HEK293T (cell line): ENCODE data around the gene GOLT1A.

Source experiments
- CTCF ChIA-PET: fragments of 350-600 bp; formaldehyde crosslinking; extraction: SDS; loops from one replicate; lab custom pipeline; 2021; ENCODE audit warnings: antibody characterized with exemption, inconsistent platforms; lab: Yijun Ruan, JAX
- POLR2A ChIA-PET: fragments of 350-600 bp; formaldehyde crosslinking; extraction: SDS; loops from one replicate; lab custom pipeline; 2020; ENCODE audit warnings: antibody characterized with exemption, inconsistent platforms; lab: Yijun Ruan, JAX
- DNase-seq: peaks from one replicate; pipeline ENCODE4 v3.0.0; 2012; ENCODE audit warnings: mixed read lengths; ENCODE audit errors: extremely low spot score
- ARNT ChIP-seq: fragments of 450-650 bp; IDR thresholded peaks from 2 replicates; pipeline ENCODE4 v1.6.1; 2017; ENCODE audit warnings: mild to moderate bottlenecking
- BHLHE40 ChIP-seq: fragments of 450-650 bp; IDR thresholded peaks from 2 replicates; pipeline ENCODE4 v1.6.1; 2016; ENCODE audit warnings: mild to moderate bottlenecking, moderate library complexity, borderline replicate concordance
- CTBP1 ChIP-seq: fragments of 450-650 bp; IDR thresholded peaks from 2 replicates; pipeline ENCODE4 v1.6.1; 2016; ENCODE audit warnings: borderline replicate concordance
- ELF4 ChIP-seq: fragments of 450-650 bp; IDR thresholded peaks from 2 replicates; pipeline ENCODE4 v1.6.1; 2017; ENCODE audit warnings: antibody characterized with exemption
- FOXA1 ChIP-seq: fragments of 450-650 bp; IDR thresholded peaks from 2 replicates; pipeline ENCODE4 v1.6.1; 2016; ENCODE audit warnings: mild to moderate bottlenecking
- FOXK2 ChIP-seq: fragments of 450-650 bp; IDR thresholded peaks from 2 replicates; pipeline ENCODE4 v1.6.1; 2016; ENCODE audit warnings: mild to moderate bottlenecking
- FOXM1 ChIP-seq: fragments of 450-650 bp; IDR thresholded peaks from 2 replicates; pipeline ENCODE4 v1.6.1; 2017; ENCODE audit warnings: mild to moderate bottlenecking, borderline replicate concordance
- HDGF ChIP-seq: fragments of 450-650 bp; IDR thresholded peaks from 2 replicates; pipeline ENCODE4 v1.6.1; 2017; ENCODE audit warnings: antibody characterized with exemption, borderline replicate concordance
- L3MBTL2 ChIP-seq: fragments of 450-650 bp; conservative IDR thresholded peaks from 2 replicates; pipeline ENCODE4 v1.6.1; 2016; ENCODE audit warnings: mild to moderate bottlenecking
- LEF1 ChIP-seq: fragments of 450-650 bp; IDR thresholded peaks from 2 replicates; pipeline ENCODE4 v1.6.1; 2017; ENCODE audit warnings: mild to moderate bottlenecking, borderline replicate concordance
- NFRKB ChIP-seq: fragments of 450-650 bp; IDR thresholded peaks from 2 replicates; pipeline ENCODE4 v1.6.1; 2016; ENCODE audit warnings: mild to moderate bottlenecking, moderate library complexity
- PKNOX1 ChIP-seq: fragments of 450-650 bp; IDR thresholded peaks from 2 replicates; pipeline ENCODE4 v1.6.1; 2016
- SP1 ChIP-seq: fragments of 450-650 bp; IDR thresholded peaks from 2 replicates; pipeline ENCODE4 v1.6.1; 2017
- SUZ12 ChIP-seq: fragments of 450-650 bp; IDR thresholded peaks from 2 replicates; pipeline ENCODE4 v1.6.1; 2016; ENCODE audit warnings: mild to moderate bottlenecking
- TARDBP ChIP-seq: fragments of 450-650 bp; IDR thresholded peaks from 2 replicates; pipeline ENCODE4 v1.6.1; 2016
- ZNF384 ChIP-seq: fragments of 450-650 bp; IDR thresholded peaks from 2 replicates; pipeline ENCODE4 v1.6.1; 2016

The GOLT1A gene

GRCh38 chr1:204186597-204186996 lies 27.2 kb downstream of the GOLT1A start:
- ChIA-PET POLR2A (no interaction called here), CTCF (interaction anchor here (2.9 kb wide), 1 partner anchor 20 kb away, joined by 7 read pairs; no protein-coding TSS in a partner anchor)
- DNase-seq = no peak
- no peak for TF ChIP-seq PKNOX1
- no peak for TF ChIP-seq TARDBP
- TF ChIP-seq FOXA1 = no peak
- no peak for TF ChIP-seq NFRKB
- TF ChIP-seq BHLHE40 = no peak

DNA sequence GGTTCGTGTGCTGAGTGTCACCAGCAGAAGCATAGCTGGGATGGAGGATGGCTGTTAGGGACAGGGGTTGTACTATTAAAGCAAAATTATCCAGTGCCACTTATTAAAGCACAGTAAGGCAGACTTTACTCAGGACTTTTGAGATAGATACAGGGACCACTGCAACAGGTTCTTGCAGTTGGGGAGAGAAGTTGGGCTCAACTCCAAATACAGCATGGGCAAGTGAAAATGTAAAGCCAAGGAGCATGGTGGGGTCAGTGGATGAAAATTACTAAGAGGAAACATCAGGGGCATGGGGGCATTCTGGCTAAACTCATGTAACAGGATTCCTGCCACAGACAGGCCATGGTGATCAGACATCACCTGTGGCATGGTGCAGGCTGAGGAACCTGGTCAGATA lies 32.7 kb downstream of the GOLT1A start:
- POLR2A ChIA-PET = no interaction called here
- TF ChIP-seq HDGF (no peak), ELF4 (no peak), TARDBP (no peak), BHLHE40 (no peak)
- no peak for DNase-seq
- CTCF ChIA-PET = interaction anchor here (1.7 kb wide), 1 partner anchor 26 kb away, joined by 5 read pairs; no protein-coding TSS in a partner anchor

DNA sequence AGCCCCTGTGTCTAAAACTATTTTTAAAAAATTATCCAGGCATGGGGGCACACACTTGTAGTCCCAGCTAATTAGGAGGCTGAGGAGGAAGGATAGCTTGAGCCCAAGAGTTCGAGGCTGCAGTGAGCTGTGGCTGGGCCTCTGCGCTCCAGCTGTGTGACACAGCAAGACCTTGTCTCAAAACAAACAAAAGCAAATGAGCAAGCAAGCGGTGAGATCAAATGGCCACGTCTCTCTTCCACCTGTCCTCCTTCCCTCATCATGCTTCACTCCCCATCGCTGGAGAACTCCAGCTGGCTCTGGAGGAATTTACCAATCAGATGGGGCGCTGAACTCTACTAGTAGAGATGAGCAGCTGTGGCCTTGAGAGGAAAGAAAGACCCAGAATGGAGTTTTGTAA lies 33.7 kb downstream of the GOLT1A start:
- no peak for DNase-seq
- TF ChIP-seq ELF4 (no peak), NFRKB (no peak), BHLHE40 (no peak), CTBP1 (no peak), FOXM1 (no peak), PKNOX1 (no peak), FOXK2 (no peak), TARDBP (no peak), SP1 (no peak)
- POLR2A ChIA-PET = no interaction called here
- CTCF ChIA-PET = interaction anchor here (0.6 to 1.7 kb wide), 2 partner anchors 27 to 175 kb away, joined by 3 to 5 read pairs; no protein-coding TSS in a partner anchor

DNA sequence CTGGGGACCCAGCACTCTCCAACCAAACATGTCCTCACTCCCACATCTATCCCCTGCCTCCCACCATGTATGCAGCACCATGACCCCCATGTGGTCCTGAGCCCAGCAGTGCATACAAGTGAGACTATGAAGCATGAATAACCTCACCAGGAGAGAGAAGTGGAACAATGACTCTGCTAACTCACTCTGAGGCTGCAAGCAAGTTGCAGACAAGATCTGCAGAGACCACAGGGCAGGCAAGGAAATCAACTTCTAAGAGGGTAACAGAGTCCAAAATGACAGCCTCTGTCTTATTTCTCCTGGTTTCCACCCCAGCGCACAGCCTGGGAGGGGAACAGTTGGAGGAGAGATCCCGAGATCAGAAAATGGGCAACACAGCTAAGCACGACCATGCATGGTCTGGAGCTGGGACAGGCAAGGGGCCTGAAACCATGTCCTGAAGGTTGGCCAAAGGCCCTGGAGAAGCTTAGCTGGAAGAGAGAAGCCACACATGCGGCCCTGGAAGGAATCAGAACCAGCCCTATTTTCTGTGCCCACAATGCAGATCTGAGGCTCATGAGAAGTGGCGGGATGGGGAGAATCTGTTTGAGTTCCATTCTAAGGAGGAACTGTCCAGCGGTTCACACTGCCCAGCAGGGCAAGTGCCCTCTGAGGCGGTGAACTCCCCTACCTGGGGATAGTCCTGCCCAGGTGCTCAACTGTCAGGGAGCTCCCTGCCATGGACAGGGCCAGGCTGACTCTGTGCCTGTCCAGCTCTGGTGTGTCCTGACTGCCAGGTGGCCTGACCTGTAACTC lies 35.1 kb downstream of the GOLT1A start:
- ChIA-PET POLR2A (no interaction called here), CTCF (no interaction called here)
- DNase-seq = no peak
- TF ChIP-seq FOXK2 (no peak), BHLHE40 (no peak), NFRKB (no peak), FOXA1 (no peak), L3MBTL2 (no peak), ZNF384 (no peak), PKNOX1 (no peak), LEF1 (no peak), HDGF (no peak), ARNT (no peak), SP1 (no peak), CTBP1 (no peak), FOXM1 (no peak), SUZ12 (no peak), ELF4 (no peak), TARDBP (no peak)

GRCh38 chr1:204177133-204177532 lies 36.7 kb downstream of the GOLT1A start:
- DNase-seq = no peak
- ChIA-PET CTCF (interaction anchor here (0.6 kb wide), 1 partner anchor 1563 kb away, joined by 3 read pairs; no protein-coding TSS in a partner anchor), POLR2A (no interaction called here)
- TF ChIP-seq PKNOX1 = 0 out of 2 replicates have a peak, but pooled peaks have one; percentile 3
- no peak for TF ChIP-seq ELF4

DNA sequence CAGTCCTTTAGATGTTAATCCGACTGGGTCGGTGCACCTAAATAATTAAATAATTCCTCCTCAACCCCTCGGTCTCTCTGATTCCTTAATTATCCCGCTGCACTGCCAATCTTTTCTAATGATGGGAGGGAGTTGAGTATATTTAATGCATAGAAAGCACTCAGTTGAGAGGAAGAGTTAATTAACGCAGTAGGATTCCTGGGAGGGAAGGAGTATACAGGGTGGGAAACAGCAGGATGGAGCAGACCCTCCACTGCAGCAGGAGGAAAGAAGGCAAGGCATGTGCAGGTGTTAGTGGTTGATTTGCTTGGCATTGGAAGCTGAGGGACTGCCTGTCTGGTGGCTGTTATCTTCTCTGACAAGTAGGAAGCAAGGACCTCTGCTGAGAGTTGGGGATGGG lies 37.7 kb downstream of the GOLT1A start:
- ChIA-PET CTCF (interaction anchor here (1.2 kb wide), 1 partner anchor 31 kb away, joined by 3 read pairs; no protein-coding TSS in a partner anchor), POLR2A (no interaction called here)
- no peak for TF ChIP-seq FOXK2
- TF ChIP-seq LEF1 = no peak
- TF ChIP-seq BHLHE40 = no peak
- TF ChIP-seq TARDBP = no peak
- no peak for TF ChIP-seq FOXA1
- TF ChIP-seq NFRKB = no peak
- no peak for TF ChIP-seq PKNOX1
- TF ChIP-seq ELF4 = no peak
- TF ChIP-seq CTBP1 = no peak
- DNase-seq = no peak
